Naive B cell (primary cell): ENCODE data around the gene DUSP12. TPM values are rescaled to one million over a fixed set of nuclear protein-coding genes. Genes with fewer than 3 reads are reported as not detected.

ENCODE experiments used
- ATAC-seq, 2 donors: fragments of 150-1000 bp; cut with Tn5 transposase; 2 replicates each; pipeline ENCODE4 v1.10.0; 2021; ENCODE audit warnings: low read depth in 2 of 2, mild to moderate bottlenecking in 2 of 2, moderate library complexity in 2 of 2
- DNase-seq: peaks from one replicate; pipeline ENCODE4 v3.0.0; 2022
- H3K27ac Mint-ChIP-seq, 6 donors: one replicate each; pipeline ENCODE4 v1.8.0; 2020 to 2022; ENCODE audit warnings: mild to moderate bottlenecking in 6 of 6, mixed read lengths in 6 of 6, moderate library complexity in 5 of 6, inconsistent platforms in 2 of 6
- H3K27me3 Mint-ChIP-seq, 3 donors: one replicate each; pipeline ENCODE4 v1.8.0; 2021 to 2022; ENCODE audit warnings: mixed read lengths in 3 of 3, mild to moderate bottlenecking in 1 of 3
- H3K36me3 Mint-ChIP-seq, 2 donors: one replicate each; pipeline ENCODE4 v1.8.0; 2020 to 2022; ENCODE audit warnings: mixed read lengths in 2 of 2, inconsistent platforms in 1 of 2, mild to moderate bottlenecking in 1 of 2
- H3K4me1 Mint-ChIP-seq, 3 donors: one replicate each; pipeline ENCODE4 v1.8.0; 2020 to 2022; ENCODE audit warnings: mixed read lengths in 3 of 3, inconsistent platforms in 1 of 3, mild to moderate bottlenecking in 1 of 3, moderate library complexity in 1 of 3
- H3K4me3 Mint-ChIP-seq, 8 donors: one replicate each; pipeline ENCODE4 v1.8.0; 2020 to 2022; ENCODE audit warnings: mild to moderate bottlenecking in 8 of 8, mixed read lengths in 8 of 8, moderate library complexity in 8 of 8, inconsistent platforms in 2 of 8
- H3K9me3 Mint-ChIP-seq, 7 donors: one replicate each; pipeline ENCODE4 v1.8.0; 2020 to 2022; ENCODE audit warnings: mixed read lengths in 7 of 7, mild to moderate bottlenecking in 5 of 7, inconsistent platforms in 2 of 7, moderate library complexity in 1 of 7
- polyA plus RNA-seq, 6 donors: library from polyadenylated mRNA; unstranded; fragments of 300-500 nt; fragmentation: Illumina TruSeq; gene quantifications; one replicate each; pipeline ENCODE4 v1.2.3, GENCODE V29; 2021; ENCODE audit warnings: low read depth in 6 of 6

DUSP12 gene
- polyA plus RNA-seq, 6 donors from 2014 or later: 58.2 to 109 (median 66.5) TPM

GRCh38 chr1:161731981-161732718, 17.4 kb upstream of the DUSP12 start:
- H3K4me1 Mint-ChIP-seq: peaks cover 15 to 28% (median 19%) of the 10 kb centered on the region in 3 donors
- DNase-seq (no peak), ATAC-seq (no peak)
- peak overlapping the region in 1 of 8 donors; percentile 8 for H3K4me3 Mint-ChIP-seq
- no peaks in the 10 kb centered on the region for H3K36me3 Mint-ChIP-seq
- no peaks in the 10 kb centered on the region for H3K9me3 Mint-ChIP-seq
- peak overlapping the region in 1 of 6 donors; percentile 58 for H3K27ac Mint-ChIP-seq
- H3K27me3 Mint-ChIP-seq: no peaks in the 10 kb centered on the region

GRCh38 chr1:161733526-161733925, 16.1 kb upstream of the DUSP12 start:
- Mint-ChIP-seq H3K36me3 (no peaks in the 10 kb centered on the region), H3K4me3 (no peak overlapping the region), H3K4me1 (peaks cover 10 to 21% (median 14%) of the 10 kb centered on the region in 3 donors), H3K27me3 (no peaks in the 10 kb centered on the region), H3K27ac (no peak overlapping the region), H3K9me3 (no peaks in the 10 kb centered on the region)
- ATAC-seq (no peak), DNase-seq (no peak)

DNA sequence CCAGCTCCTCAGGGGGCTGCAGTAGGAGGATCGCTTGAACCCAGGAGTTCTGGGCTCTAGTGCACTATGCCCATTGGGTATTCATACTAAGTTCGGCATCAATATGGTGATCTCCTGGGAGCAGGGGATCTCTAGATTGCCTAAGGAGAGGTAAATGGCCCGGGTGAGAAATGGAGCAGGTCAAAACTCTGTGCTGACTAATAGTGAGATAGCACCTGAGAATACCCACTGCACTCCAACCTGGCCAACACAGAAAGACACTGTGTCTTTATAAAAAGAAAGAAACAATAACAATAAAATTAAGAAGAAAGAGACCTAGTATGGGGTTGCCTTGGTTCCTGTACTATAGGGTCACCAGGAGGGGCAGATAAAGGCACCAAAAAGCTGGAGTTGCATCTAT, 13.7 kb upstream of the DUSP12 start:
- Mint-ChIP-seq H3K4me3 (no peak overlapping the region), H3K36me3 (no peaks in the 10 kb centered on the region), H3K27ac (peak overlapping the region in 2 of 6 donors; percentile 64 to 83), H3K4me1 (peaks cover 27 to 37% (median 30%) of the 10 kb centered on the region in 3 donors), H3K9me3 (no peaks in the 10 kb centered on the region), H3K27me3 (no peaks in the 10 kb centered on the region)
- no peak for ATAC-seq
- no peak for DNase-seq

DNA sequence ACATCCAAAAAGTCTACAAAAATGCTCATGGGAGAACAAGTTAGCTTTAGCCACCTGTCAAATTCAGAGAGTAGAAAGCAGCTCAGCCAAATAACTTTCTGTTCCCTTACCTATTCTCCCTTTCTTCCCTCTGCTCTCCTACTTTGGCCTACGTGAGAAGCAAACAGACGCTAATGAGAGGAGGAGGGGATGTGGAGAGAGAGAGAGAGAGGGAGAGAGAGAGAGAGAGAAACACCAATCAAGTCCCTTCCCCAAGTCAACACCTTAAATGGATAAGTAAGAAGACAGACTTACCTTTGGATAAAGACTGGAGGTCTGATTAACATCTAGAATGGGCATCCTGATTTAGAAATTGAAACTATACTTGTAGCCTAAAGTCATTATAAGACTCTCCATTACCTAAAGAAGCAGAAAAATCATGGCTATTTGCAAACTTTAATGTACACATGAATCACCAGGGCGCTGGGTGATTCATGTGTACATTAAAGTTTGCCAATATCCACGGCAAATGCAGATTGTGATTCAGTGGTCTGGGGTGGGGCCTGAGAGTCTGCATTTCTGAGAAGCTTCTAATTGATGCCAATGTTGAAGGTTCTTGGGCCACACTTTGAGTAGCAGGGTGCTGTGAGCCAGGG, 13.1 kb upstream of the DUSP12 start:
- Mint-ChIP-seq H3K9me3 (no peaks in the 10 kb centered on the region), H3K4me3 (no peak overlapping the region), H3K36me3 (no peaks in the 10 kb centered on the region), H3K4me1 (peaks cover 33 to 43% (median 36%) of the 10 kb centered on the region in 3 donors), H3K27me3 (no peaks in the 10 kb centered on the region), H3K27ac (peak overlapping the region in 1 of 6 donors; percentile 64)
- ATAC-seq: no peak
- no peak for DNase-seq

GRCh38 chr1:161737625-161738024, 12.0 kb upstream of the DUSP12 start:
- H3K27me3 Mint-ChIP-seq: no peaks in the 10 kb centered on the region
- DNase-seq: no peak
- peak overlapping the region in 1 of 6 donors; percentile 62 for H3K27ac Mint-ChIP-seq
- no peaks in the 10 kb centered on the region for H3K9me3 Mint-ChIP-seq
- H3K4me1 Mint-ChIP-seq: peaks cover 34 to 45% (median 37%) of the 10 kb centered on the region in 3 donors
- no peaks in the 10 kb centered on the region for H3K36me3 Mint-ChIP-seq
- no peak overlapping the region for H3K4me3 Mint-ChIP-seq
- ATAC-seq: no peak

GRCh38 chr1:161738627-161739287, 10.8 kb upstream of the DUSP12 start:
- no peaks in the 10 kb centered on the region for H3K9me3 Mint-ChIP-seq
- H3K4me3 Mint-ChIP-seq: peak overlapping the region; percentile 17 to 87 (median 56)
- DNase-seq (peak; percentile 58), ATAC-seq (peak; percentile 51 to 59)
- peaks cover 34 to 45% (median 37%) of the 10 kb centered on the region in 3 donors for H3K4me1 Mint-ChIP-seq
- H3K36me3 Mint-ChIP-seq: no peaks in the 10 kb centered on the region
- H3K27ac Mint-ChIP-seq: peak overlapping the region; percentile 86 to 93 (median 90)
- H3K27me3 Mint-ChIP-seq: peaks cover 0 to 2% (median 0%) of the 10 kb centered on the region in 3 donors

- peak overlapping the region; percentile 35 to 93 (median 86) for H3K27ac Mint-ChIP-seq
- peaks cover 4 to 13% (median 5%) of the 10 kb centered on the region in 3 donors for H3K27me3 Mint-ChIP-seq
- peaks cover 34 to 45% (median 37%) of the 10 kb centered on the region in 3 donors for H3K4me1 Mint-ChIP-seq
- H3K36me3 Mint-ChIP-seq: no peaks in the 10 kb centered on the region
- DNase-seq (peak; percentile 67), ATAC-seq (peak; percentile 70 to 75)
- peak overlapping the region; percentile 5 to 87 (median 73) for H3K4me3 Mint-ChIP-seq
- H3K9me3 Mint-ChIP-seq: no peaks in the 10 kb centered on the region
Measured at GRCh38 chr1:161739865-161740566, 9.6 kb upstream of the DUSP12 start.

DNA sequence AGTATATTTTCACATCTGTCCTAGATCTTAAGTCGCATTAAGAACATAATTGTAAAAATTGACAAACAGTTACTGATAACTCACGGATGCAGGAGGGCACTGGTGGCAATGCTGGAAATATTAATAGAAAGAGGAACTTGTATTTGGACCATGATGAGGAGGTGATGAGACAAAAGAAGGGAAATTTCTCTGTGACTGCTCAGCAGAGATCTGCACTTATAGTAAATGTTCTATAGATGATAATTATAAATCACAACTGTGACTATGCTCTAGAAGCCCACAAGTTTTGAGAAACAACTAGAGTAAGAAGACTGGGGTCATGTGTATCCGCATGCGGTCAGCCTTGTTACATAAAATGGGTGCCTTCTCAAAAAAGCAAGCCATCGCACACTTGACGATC, 8.7 kb upstream of the DUSP12 start:
- ATAC-seq (peak; percentile 37 to 44), DNase-seq (no peak)
- peak overlapping the region; percentile 39 to 93 (median 85) for H3K27ac Mint-ChIP-seq
- no peaks in the 10 kb centered on the region for H3K36me3 Mint-ChIP-seq
- peaks cover 34 to 41% (median 37%) of the 10 kb centered on the region in 3 donors for H3K4me1 Mint-ChIP-seq
- no peaks in the 10 kb centered on the region for H3K9me3 Mint-ChIP-seq
- peak overlapping the region in 7 of 8 donors; percentile 10 to 87 (median 67) for H3K4me3 Mint-ChIP-seq
- H3K27me3 Mint-ChIP-seq: peaks cover 9 to 21% (median 12%) of the 10 kb centered on the region in 3 donors

GRCh38 chr1:161743231-161743630, 6.4 kb upstream of the DUSP12 start:
- Mint-ChIP-seq H3K36me3 (no peaks in the 10 kb centered on the region), H3K4me1 (peaks cover 36 to 39% (median 37%) of the 10 kb centered on the region in 3 donors), H3K27me3 (peaks cover 9 to 29% (median 23%) of the 10 kb centered on the region in 3 donors), H3K27ac (no peak overlapping the region), H3K9me3 (no peaks in the 10 kb centered on the region), H3K4me3 (no peak overlapping the region)
- no peak for ATAC-seq
- no peak for DNase-seq

- Mint-ChIP-seq H3K4me1 (peaks cover 21 to 35% (median 27%) of the 10 kb centered on the region in 3 donors), H3K9me3 (no peaks in the 10 kb centered on the region), H3K36me3 (no peaks in the 10 kb centered on the region), H3K27ac (peak overlapping the region in 1 of 6 donors; percentile 60), H3K27me3 (peaks cover 9 to 29% (median 23%) of the 10 kb centered on the region in 3 donors), H3K4me3 (peak overlapping the region in 4 of 8 donors; percentile 21 to 94 (median 50))
- DNase-seq (no peak), ATAC-seq (no peak)
Measured at GRCh38 chr1:161747801-161748200, 1.8 kb upstream of the DUSP12 start.

DNA sequence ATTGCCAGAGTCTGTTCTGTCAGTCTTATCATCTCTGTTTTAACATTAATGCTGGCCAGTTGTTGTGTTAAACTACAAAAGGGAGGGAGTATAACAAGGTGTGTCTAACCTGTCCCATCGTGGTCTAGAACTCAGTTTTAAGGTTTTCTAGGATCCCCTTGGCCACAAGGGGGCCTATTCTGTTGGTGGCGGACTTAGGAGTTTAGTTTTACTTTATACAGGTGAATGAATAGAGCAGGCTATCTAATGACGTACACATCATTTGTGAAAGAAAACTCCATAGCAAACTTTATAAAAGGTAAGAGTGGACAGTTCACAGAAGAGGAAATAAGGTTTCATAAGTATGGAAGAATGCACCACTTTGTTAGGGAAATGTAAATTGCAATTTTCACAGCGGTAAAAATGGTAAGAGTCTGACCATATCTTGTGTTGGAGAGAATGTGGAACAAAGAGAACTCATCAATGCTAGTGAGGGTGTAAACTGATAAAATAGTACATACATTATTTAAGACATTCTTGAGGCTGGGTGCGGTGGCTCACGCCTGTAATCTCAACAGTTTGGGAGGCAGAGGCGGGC, 14.0 kb downstream of the DUSP12 start:
- Mint-ChIP-seq H3K4me3 (peak overlapping the region; percentile 37 to 87 (median 67)), H3K9me3 (no peaks in the 10 kb centered on the region), H3K27ac (peak overlapping the region in 5 of 6 donors; percentile 17 to 86 (median 73)), H3K27me3 (no peaks in the 10 kb centered on the region), H3K4me1 (peaks cover 21 to 43% (median 29%) of the 10 kb centered on the region in 3 donors), H3K36me3 (no peaks in the 10 kb centered on the region)
- DNase-seq: peak; percentile 33
- peak; percentile 40 to 46 for ATAC-seq

- Mint-ChIP-seq H3K4me3 (peak within 1 kb of the TSS; percentile 98 to 100 (median 99)), H3K36me3 (no peaks in the 10 kb centered on the region), H3K4me1 (peaks cover 23 to 56% (median 36%) of the 10 kb centered on the region in 3 donors), H3K27me3 (no peaks in the 10 kb centered on the region), H3K27ac (peak within 1 kb of the TSS; percentile 95 to 99 (median 98)), H3K9me3 (no peaks in the 10 kb centered on the region)
- ATAC-seq: peak; percentile 71 to 77
- peak; percentile 82 for DNase-seq
Measured at GRCh38 chr1:161766102-161766981, 16.8 kb downstream of the DUSP12 start, which contains the start of gene ATF6. TSS of gene ATF6 (plus strand) at chr1:161766320. CDS start at chr1:161766361, 41 bp downstream.
